Smooth muscle cell (in vitro differentiated cells): ENCODE measurements around the gene MCRIP2. TPM values are rescaled to one million over a fixed set of nuclear protein-coding genes. Genes with fewer than 3 reads are reported as not detected.

Experiments used
- DNase-seq: peaks from one replicate; lab custom pipeline; 2025; ENCODE audit not compliant: unreplicated experiment; lab: John Stamatoyannopoulos, UW
- H2AFZ ChIP-seq: fragments of 200-600 bp; sonication (generic); 2 replicates; pipeline ENCODE4 v1.6.0; 2016; ENCODE audit warnings: antibody characterized with exemption, low read depth, mild to moderate bottlenecking
- H3F3A ChIP-seq: fragments of 200-600 bp; sonication (generic); 2 replicates; pipeline ENCODE4 v1.6.0; 2017; ENCODE audit warnings: antibody characterized with exemption, low read depth
- H3K27ac ChIP-seq: fragments of 200-600 bp; sonication (generic); 2 replicates; pipeline ENCODE4 v1.5.1; 2016; ENCODE audit warnings: low read depth, mild to moderate bottlenecking
- H3K27me3 ChIP-seq: fragments of 200-600 bp; sonication (generic); 2 replicates; pipeline ENCODE4 v1.6.1; 2016; ENCODE audit warnings: low read depth, mild to moderate bottlenecking
- H3K36me3 ChIP-seq: fragments of 200-600 bp; sonication (generic); 2 replicates; pipeline ENCODE4 v1.5.1; 2016; ENCODE audit warnings: low read depth
- H3K4me1 ChIP-seq: fragments of 200-600 bp; sonication (generic); 2 replicates; pipeline ENCODE4 v1.5.1; 2016; ENCODE audit warnings: low read depth
- H3K4me2 ChIP-seq: fragments of 200-600 bp; sonication (generic); 2 replicates; pipeline ENCODE4 v1.6.0; 2016; ENCODE audit warnings: mild to moderate bottlenecking
- H3K4me3 ChIP-seq: fragments of 200-600 bp; sonication (generic); 2 replicates; pipeline ENCODE4 v1.5.1; 2016; ENCODE audit warnings: mild to moderate bottlenecking
- H3K79me2 ChIP-seq: fragments of 200-600 bp; sonication (generic); 2 replicates; pipeline ENCODE4 v1.6.0; 2016; ENCODE audit warnings: low read depth, mild to moderate bottlenecking
- H3K9ac ChIP-seq: fragments of 200-600 bp; sonication (generic); 2 replicates; pipeline ENCODE4 v1.6.0; 2016; ENCODE audit warnings: low read depth
- H3K9me3 ChIP-seq: fragments of 200-600 bp; sonication (generic); replicated peaks from 2 replicates; pipeline ENCODE4 v1.5.1; 2016; ENCODE audit warnings: low read depth
- H4K20me1 ChIP-seq: fragments of 200-600 bp; sonication (generic); 2 replicates; pipeline ENCODE4 v1.6.0; 2016; ENCODE audit warnings: low read depth
- WGBS: methylation state at CpG from one replicate; pipeline ENCODE4 v1.1.7; 2016; ENCODE audit warnings: low lambda C conversion rate; 5-methylcytosine and 5-hydroxymethylcytosine counted together
- polyA plus RNA-seq: library from polyadenylated mRNA; unstranded; fragments of >200 nt; fragmentation: Nextera tagmentation; extraction: Ambion mirVana; gene quantifications from 2 replicates; pipeline ENCODE4 v1.2.1, GENCODE V29; 2016
- total RNA-seq: library from RNA; depleted of rRNA; stranded (reverse); fragments of >200 nt; gene quantifications from 2 replicates; pipeline ENCODE4 v1.2.3, GENCODE V29; 2014
- TF ChIP-seq, protein P1 (sequence below): fragments of 200-600 bp; sonication (generic); IDR thresholded peaks from 2 replicates; pipeline ENCODE4 v1.5.1; 2017; ENCODE audit warnings: borderline replicate concordance, mild to moderate bottlenecking, antibody characterized with exemption; ENCODE audit not compliant: insufficient read depth, poor library complexity, severe bottlenecking

MCRIP2 gene
- total and polyA plus RNA-seq, 2 experiments from 2014 or later = 11.9 to 34.7 TPM

DNA sequence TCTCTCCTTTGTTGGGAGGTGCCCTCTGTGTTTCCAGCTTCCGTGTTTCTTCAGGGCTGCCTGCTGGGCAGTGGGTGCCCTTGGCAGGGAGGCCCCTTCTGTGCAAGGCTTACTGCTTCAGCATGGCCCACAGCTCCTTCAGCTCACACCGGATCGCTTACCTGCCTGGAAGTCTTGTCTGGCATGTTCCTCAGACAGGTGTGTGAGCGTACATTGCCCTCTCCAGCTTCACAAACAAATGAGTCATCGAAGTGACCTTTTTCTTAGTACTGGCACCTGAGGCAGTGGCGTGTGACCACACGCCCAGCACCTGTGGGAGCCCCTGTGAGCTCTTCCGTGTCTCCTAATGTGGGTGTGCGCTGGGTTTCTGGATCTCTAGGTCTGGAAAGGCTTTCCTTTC lies 48.2 kb upstream of the MCRIP2 start:
- no peak for DNase-seq
- 69% methylated on average over 9 of the region's 9 CpGs for WGBS
- TF ChIP-seq, protein P1, sequence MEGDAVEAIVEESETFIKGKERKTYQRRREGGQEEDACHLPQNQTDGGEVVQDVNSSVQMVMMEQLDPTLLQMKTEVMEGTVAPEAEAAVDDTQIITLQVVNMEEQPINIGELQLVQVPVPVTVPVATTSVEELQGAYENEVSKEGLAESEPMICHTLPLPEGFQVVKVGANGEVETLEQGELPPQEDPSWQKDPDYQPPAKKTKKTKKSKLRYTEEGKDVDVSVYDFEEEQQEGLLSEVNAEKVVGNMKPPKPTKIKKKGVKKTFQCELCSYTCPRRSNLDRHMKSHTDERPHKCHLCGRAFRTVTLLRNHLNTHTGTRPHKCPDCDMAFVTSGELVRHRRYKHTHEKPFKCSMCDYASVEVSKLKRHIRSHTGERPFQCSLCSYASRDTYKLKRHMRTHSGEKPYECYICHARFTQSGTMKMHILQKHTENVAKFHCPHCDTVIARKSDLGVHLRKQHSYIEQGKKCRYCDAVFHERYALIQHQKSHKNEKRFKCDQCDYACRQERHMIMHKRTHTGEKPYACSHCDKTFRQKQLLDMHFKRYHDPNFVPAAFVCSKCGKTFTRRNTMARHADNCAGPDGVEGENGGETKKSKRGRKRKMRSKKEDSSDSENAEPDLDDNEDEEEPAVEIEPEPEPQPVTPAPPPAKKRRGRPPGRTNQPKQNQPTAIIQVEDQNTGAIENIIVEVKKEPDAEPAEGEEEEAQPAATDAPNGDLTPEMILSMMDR = no peak
- H3K79me2 ChIP-seq = peaks cover 68% of the 10 kb centered on the region
- H2AFZ ChIP-seq = no peak overlapping the region
- H4K20me1 ChIP-seq = peaks cover 81% of the 10 kb centered on the region
- H3K9ac ChIP-seq = no peak overlapping the region
- H3K27me3 ChIP-seq = no peaks in the 10 kb centered on the region
- no peak overlapping the region for H3K4me3 ChIP-seq
- H3K4me2 ChIP-seq = no peak overlapping the region
- no peaks in the 10 kb centered on the region for H3K36me3 ChIP-seq
- peak overlapping the region; percentile 35 for H3K27ac ChIP-seq
- H3K9me3 ChIP-seq = no peaks in the 10 kb centered on the region
- H3F3A ChIP-seq = no peaks in the 10 kb centered on the region
- peaks cover 3% of the 10 kb centered on the region for H3K4me1 ChIP-seq

DNA sequence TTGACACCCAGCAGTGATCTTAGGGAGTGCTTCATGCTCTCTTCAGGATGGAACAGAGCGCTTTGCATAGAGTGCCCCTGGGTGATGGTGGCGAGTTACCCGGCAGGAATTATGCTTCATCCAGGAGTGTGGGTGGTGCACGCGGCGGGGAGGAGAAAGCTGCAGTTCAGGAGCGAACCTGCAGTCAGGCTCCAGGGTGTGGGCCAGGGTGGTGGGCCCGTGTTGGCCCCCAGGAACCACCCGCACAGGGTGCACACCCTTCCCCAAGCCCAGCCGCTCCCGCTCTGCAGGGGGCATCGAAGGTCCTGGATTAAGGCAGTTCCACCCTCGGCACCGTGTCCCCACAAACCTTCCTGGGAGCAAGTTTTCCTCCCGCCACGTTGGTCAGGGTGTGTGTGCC lies 47.8 kb upstream of the MCRIP2 start:
- peaks cover 85% of the 10 kb centered on the region for H4K20me1 ChIP-seq
- H3K4me2 ChIP-seq = no peak overlapping the region
- 91% methylated on average over 14 of the region's 16 CpGs for WGBS
- peaks cover 72% of the 10 kb centered on the region for H3K79me2 ChIP-seq
- DNase-seq = no peak
- H3K9ac ChIP-seq = no peak overlapping the region
- no peaks in the 10 kb centered on the region for H3K9me3 ChIP-seq
- no peak overlapping the region for H3K27ac ChIP-seq
- no peak overlapping the region for H3K4me3 ChIP-seq
- no peaks in the 10 kb centered on the region for H3K27me3 ChIP-seq
- no peaks in the 10 kb centered on the region for H3K36me3 ChIP-seq
- H3K4me1 ChIP-seq = peaks cover 3% of the 10 kb centered on the region
- TF ChIP-seq, protein P1 = no peak
- H3F3A ChIP-seq = no peaks in the 10 kb centered on the region
- H2AFZ ChIP-seq = no peak overlapping the region

DNA sequence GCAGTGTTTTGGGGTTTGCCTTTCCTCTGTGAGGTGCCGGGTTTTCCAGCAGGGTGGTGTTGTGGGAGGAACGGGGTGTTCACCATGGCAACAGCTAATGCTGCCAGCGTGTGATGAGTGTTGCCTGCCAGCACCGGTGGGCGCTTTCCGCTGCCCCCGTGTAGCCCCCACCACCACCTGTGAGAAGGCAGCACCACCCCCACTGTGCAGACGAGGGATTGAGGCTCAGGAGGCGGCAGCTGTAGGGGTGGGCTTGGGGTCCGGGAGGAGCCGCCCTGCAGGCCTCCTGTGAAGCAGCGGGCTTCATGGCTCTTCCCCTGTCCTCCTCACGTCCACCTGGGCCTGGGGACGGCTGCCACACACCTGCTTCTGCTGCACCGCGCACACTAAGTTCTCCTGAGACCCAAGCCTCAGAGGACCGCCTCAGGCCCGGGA lies 46.5 kb upstream of the MCRIP2 start:
- no peaks in the 10 kb centered on the region for H3K27me3 ChIP-seq
- H3K9ac ChIP-seq = no peak overlapping the region
- H3K36me3 ChIP-seq = no peaks in the 10 kb centered on the region
- H2AFZ ChIP-seq = no peak overlapping the region
- H3K79me2 ChIP-seq = peaks cover 74% of the 10 kb centered on the region
- no peak overlapping the region for H3K4me3 ChIP-seq
- TF ChIP-seq, protein P1 = no peak
- peaks cover 3% of the 10 kb centered on the region for H3K4me1 ChIP-seq
- peaks cover 94% of the 10 kb centered on the region for H4K20me1 ChIP-seq
- DNase-seq = no peak
- no peaks in the 10 kb centered on the region for H3K9me3 ChIP-seq
- H3F3A ChIP-seq = no peaks in the 10 kb centered on the region
- no peak overlapping the region for H3K4me2 ChIP-seq
- 94% methylated on average over 13 of the region's 18 CpGs for WGBS
- H3K27ac ChIP-seq = no peak overlapping the region

GRCh38 chr16:595942-596735 lies 45.5 kb upstream of the MCRIP2 start:
- peaks cover 74% of the 10 kb centered on the region for H3K79me2 ChIP-seq
- H3K9me3 ChIP-seq = no peaks in the 10 kb centered on the region
- H3K4me1 ChIP-seq = no peaks in the 10 kb centered on the region
- H3K4me2 ChIP-seq = no peak overlapping the region
- H2AFZ ChIP-seq = no peak overlapping the region
- H3K27ac ChIP-seq = no peak overlapping the region
- 95% methylated on average over 31 of the region's 34 CpGs for WGBS
- no peaks in the 10 kb centered on the region for H3F3A ChIP-seq
- H3K4me3 ChIP-seq = no peak overlapping the region
- TF ChIP-seq, protein P1 = no peak
- no peaks in the 10 kb centered on the region for H3K27me3 ChIP-seq
- peaks cover 96% of the 10 kb centered on the region for H4K20me1 ChIP-seq
- H3K9ac ChIP-seq = no peak overlapping the region
- H3K36me3 ChIP-seq = no peaks in the 10 kb centered on the region
- DNase-seq = no peak
